ENCODE results near the gene PGAM2. TPM values are rescaled to one million over a fixed set of nuclear protein-coding genes. Genes with fewer than 3 reads are reported as not detected.

The PGAM2 gene
- total and polyA plus RNA-seq, 2 of the 13 experiments (the other 11 are each of a cell fraction or from before 2014, with no cell fraction given) = 0.22 TPM; not detected in 1

DNA sequence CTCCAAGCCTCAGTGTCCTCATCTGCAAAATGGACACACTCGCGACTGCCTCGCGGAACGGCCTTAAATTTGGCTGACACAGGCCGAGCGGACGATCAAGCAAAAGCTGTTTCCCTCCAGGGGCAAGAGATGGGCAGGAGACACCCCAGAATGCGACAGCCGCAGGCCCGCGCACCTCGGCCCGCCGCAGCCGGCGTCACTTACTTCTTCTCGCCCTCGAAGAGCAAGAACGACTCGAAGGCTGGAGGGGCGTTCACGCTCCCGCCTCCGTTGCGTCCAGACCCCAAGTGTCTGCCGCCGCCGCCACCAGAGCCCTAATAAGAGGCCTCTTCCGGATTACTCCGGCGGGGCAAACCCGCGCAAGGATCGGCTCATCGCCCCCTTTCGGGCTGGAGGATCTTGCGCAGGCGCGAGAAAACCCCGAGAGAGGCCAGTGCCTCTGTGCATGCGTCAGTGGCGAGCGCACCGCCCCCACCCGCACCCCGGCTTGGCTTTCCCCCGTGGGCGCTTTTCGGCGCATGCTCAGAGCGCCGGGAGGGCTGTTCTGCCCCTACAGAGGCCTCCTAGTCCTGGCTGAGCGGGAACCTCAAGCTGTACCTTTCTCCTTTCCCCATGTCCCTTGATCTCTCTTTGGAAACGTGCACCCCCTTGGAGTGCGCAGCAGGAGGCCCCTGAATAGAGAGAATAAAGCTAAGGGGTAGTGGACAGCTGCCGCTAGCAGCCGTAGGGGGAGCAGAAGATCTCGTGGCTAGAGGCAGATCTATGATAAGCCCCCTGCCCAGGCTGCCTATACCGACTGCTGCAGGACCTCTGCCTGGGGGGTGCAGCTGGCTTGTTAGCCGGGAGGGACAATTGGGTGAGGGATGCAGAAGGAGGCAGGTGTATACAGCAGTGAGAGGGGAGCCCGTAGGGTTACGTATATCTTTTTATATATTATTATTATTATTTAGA lies 46.2 kb downstream of the PGAM2 start (continued):
- TF ChIP-seq, protein P1, sequence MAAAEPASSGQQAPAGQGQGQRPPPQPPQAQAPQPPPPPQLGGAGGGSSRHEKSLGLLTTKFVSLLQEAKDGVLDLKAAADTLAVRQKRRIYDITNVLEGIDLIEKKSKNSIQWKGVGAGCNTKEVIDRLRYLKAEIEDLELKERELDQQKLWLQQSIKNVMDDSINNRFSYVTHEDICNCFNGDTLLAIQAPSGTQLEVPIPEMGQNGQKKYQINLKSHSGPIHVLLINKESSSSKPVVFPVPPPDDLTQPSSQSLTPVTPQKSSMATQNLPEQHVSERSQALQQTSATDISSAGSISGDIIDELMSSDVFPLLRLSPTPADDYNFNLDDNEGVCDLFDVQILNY (CRISPR knock-in tag; conservative IDR thresholded peaks at IDR 0.05) = peak; percentile 85
- TF ChIP-seq, protein P2, sequence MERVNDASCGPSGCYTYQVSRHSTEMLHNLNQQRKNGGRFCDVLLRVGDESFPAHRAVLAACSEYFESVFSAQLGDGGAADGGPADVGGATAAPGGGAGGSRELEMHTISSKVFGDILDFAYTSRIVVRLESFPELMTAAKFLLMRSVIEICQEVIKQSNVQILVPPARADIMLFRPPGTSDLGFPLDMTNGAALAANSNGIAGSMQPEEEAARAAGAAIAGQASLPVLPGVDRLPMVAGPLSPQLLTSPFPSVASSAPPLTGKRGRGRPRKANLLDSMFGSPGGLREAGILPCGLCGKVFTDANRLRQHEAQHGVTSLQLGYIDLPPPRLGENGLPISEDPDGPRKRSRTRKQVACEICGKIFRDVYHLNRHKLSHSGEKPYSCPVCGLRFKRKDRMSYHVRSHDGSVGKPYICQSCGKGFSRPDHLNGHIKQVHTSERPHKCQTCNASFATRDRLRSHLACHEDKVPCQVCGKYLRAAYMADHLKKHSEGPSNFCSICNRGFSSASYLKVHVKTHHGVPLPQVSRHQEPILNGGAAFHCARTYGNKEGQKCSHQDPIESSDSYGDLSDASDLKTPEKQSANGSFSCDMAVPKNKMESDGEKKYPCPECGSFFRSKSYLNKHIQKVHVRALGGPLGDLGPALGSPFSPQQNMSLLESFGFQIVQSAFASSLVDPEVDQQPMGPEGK (CRISPR knock-in tag; IDR thresholded peaks at IDR 0.05) = peak; percentile 70
- TF ChIP-seq, protein P3, sequence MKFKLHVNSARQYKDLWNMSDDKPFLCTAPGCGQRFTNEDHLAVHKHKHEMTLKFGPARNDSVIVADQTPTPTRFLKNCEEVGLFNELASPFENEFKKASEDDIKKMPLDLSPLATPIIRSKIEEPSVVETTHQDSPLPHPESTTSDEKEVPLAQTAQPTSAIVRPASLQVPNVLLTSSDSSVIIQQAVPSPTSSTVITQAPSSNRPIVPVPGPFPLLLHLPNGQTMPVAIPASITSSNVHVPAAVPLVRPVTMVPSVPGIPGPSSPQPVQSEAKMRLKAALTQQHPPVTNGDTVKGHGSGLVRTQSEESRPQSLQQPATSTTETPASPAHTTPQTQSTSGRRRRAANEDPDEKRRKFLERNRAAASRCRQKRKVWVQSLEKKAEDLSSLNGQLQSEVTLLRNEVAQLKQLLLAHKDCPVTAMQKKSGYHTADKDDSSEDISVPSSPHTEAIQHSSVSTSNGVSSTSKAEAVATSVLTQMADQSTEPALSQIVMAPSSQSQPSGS (CRISPR knock-in tag; IDR thresholded peaks at IDR 0.05) = 0 out of 2 replicates have a peak, but pooled peaks have one; percentile 63
- peak; percentile 38; the same call in 1 of the 2 replicates for TF ChIP-seq RAD21 (CRISPR knock-in tag; IDR thresholded peaks at IDR 0.05)
- TF ChIP-seq ZNF124 (CRISPR knock-in tag; IDR thresholded peaks at IDR 0.05) = 0 out of 2 replicates have a peak, but pooled peaks have one; percentile 76
- 0 out of 2 replicates have a peak, but pooled peaks have one; percentile 34 for TF ChIP-seq NFYC (CRISPR knock-in tag; IDR thresholded peaks at IDR 0.05)
- TF ChIP-seq TMF1 (CRISPR knock-in tag; IDR thresholded peaks at IDR 0.05; ENCODE audit: low read depth) = peak; percentile 70; the same call in 1 of the 2 replicates
- TF ChIP-seq, protein P4, sequence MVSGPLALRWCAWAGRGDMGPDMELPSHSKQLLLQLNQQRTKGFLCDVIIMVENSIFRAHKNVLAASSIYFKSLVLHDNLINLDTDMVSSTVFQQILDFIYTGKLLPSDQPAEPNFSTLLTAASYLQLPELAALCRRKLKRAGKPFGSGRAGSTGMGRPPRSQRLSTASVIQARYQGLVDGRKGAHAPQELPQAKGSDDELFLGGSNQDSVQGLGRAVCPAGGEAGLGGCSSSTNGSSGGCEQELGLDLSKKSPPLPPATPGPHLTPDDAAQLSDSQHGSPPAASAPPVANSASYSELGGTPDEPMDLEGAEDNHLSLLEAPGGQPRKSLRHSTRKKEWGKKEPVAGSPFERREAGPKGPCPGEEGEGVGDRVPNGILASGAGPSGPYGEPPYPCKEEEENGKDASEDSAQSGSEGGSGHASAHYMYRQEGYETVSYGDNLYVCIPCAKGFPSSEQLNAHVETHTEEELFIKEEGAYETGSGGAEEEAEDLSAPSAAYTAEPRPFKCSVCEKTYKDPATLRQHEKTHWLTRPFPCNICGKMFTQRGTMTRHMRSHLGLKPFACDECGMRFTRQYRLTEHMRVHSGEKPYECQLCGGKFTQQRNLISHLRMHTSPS (CRISPR knock-in tag; IDR thresholded peaks at IDR 0.05; ENCODE audit: low read depth) = 0 out of 2 replicates have a peak, but pooled peaks have one; percentile 22
- peak; percentile 55; the same call in 1 of the 2 replicates for TF ChIP-seq MTF2 (CRISPR knock-in tag; IDR thresholded peaks at IDR 0.05; ENCODE audit: borderline replicate concordance)
- TF ChIP-seq SP5 (CRISPR knock-in tag; IDR thresholded peaks at IDR 0.05; ENCODE audit: borderline replicate concordance, low read depth) = peak; percentile 21; the same call in 1 of the 2 replicates
- TF ChIP-seq, protein P5, sequence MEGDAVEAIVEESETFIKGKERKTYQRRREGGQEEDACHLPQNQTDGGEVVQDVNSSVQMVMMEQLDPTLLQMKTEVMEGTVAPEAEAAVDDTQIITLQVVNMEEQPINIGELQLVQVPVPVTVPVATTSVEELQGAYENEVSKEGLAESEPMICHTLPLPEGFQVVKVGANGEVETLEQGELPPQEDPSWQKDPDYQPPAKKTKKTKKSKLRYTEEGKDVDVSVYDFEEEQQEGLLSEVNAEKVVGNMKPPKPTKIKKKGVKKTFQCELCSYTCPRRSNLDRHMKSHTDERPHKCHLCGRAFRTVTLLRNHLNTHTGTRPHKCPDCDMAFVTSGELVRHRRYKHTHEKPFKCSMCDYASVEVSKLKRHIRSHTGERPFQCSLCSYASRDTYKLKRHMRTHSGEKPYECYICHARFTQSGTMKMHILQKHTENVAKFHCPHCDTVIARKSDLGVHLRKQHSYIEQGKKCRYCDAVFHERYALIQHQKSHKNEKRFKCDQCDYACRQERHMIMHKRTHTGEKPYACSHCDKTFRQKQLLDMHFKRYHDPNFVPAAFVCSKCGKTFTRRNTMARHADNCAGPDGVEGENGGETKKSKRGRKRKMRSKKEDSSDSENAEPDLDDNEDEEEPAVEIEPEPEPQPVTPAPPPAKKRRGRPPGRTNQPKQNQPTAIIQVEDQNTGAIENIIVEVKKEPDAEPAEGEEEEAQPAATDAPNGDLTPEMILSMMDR (CRISPR knock-in tag; IDR thresholded peaks at IDR 0.05) = peak; percentile 96
- TF ChIP-seq, protein P6, sequence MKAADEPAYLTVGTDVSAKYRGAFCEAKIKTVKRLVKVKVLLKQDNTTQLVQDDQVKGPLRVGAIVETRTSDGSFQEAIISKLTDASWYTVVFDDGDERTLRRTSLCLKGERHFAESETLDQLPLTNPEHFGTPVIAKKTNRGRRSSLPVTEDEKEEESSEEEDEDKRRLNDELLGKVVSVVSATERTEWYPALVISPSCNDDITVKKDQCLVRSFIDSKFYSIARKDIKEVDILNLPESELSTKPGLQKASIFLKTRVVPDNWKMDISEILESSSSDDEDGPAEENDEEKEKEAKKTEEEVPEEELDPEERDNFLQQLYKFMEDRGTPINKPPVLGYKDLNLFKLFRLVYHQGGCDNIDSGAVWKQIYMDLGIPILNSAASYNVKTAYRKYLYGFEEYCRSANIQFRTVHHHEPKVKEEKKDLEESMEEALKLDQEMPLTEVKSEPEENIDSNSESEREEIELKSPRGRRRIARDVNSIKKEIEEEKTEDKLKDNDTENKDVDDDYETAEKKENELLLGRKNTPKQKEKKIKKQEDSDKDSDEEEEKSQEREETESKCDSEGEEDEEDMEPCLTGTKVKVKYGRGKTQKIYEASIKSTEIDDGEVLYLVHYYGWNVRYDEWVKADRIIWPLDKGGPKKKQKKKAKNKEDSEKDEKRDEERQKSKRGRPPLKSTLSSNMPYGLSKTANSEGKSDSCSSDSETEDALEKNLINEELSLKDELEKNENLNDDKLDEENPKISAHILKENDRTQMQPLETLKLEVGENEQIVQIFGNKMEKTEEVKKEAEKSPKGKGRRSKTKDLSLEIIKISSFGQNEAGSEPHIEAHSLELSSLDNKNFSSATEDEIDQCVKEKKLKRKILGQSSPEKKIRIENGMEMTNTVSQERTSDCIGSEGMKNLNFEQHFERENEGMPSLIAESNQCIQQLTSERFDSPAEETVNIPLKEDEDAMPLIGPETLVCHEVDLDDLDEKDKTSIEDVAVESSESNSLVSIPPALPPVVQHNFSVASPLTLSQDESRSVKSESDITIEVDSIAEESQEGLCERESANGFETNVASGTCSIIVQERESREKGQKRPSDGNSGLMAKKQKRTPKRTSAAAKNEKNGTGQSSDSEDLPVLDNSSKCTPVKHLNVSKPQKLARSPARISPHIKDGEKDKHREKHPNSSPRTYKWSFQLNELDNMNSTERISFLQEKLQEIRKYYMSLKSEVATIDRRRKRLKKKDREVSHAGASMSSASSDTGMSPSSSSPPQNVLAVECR (CRISPR knock-in tag; IDR thresholded peaks at IDR 0.05; ENCODE audit: borderline replicate concordance) = peak; percentile 95
- TF ChIP-seq ARNTL (CRISPR knock-in tag; IDR thresholded peaks at IDR 0.05) = peak; percentile 46; the same call in 1 of the 2 replicates

Measured in HepG2 (cell line).